HG03354 (cell line): Measurements from ENCODE around the gene MCC.

ENCODE experiments used
- ATAC-seq: cut with Tn5 transposase; IDR thresholded peaks from one replicate; pipeline ENCODE4 v1.9.1; 2021; ENCODE audit warnings: mild to moderate bottlenecking; ENCODE audit not compliant: unreplicated experiment, poor library complexity, severe bottlenecking

Gene MCC

DNA sequence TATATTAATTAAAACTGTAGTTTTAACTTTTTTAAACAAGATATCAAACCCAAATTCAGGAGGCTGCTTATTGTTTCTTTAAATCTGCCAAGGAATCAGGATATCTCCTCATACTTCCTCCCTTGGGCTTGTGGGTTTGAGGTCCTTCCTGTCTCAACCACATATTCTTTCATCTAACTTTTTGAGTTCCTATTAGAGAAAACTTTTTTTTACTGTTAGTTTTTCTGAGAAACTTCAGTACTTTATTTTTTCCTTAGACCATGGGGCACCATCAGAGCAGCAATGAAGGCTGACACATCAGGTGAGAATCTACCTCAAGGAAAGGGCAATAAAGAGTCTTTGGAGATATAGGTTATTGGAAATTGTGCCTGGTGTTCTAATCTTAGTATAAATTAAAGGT lies 110.2 kb downstream of the MCC start:
- no peak for ATAC-seq

GRCh38 chr5:113376640-113377039 lies 111.6 kb downstream of the MCC start:
- no peak for ATAC-seq

DNA sequence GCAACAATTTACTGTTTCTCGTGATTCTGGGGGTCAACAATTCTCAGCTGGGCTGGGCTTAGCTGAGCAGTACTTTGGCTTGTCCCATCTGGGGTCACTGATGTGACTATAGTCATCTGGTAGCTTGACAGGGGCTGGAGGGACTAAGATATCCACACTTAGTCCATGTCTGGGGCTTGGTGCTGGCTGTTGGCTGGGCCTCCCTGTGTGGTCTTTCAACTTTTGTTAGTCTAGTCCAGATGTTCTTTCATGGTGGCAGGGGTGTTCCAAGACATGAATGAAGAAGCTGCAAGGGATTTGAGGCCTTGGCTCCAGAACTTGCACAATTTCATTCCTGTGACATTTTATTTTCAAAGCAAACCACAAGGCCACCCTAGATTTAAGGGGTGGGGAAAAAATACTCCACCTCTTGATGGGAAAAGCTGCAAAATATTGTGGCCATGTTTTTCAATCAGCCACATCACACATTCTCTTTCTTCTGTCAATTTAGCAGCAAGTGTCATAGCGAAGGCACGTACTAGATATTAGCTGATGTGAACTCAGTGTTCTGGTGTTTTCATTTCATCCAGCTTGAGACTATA lies 112.7 kb downstream of the MCC start:
- ATAC-seq, result no peak

DNA sequence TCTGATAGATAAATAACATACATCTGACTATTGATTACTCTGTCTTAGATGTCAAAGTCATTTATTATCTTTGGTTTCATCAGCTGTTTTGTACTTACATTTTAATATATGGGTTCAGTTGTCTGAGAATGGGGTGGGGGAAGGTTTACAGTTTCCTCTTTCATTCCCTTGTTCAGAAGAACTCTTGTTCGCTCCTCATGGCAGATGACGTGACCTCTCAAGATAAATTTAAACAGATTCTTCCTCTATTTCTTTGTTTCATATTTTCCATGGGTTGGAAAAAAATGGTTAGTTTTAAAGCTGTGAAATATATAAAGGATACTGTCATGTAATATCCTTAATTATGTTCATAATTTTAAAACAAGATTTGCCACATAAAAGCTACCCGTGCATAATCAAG lies 114.8 kb downstream of the MCC start:
- ATAC-seq, result no peak

GRCh38 chr5:113371721-113372196 lies 116.5 kb downstream of the MCC start:
- no peak for ATAC-seq

DNA sequence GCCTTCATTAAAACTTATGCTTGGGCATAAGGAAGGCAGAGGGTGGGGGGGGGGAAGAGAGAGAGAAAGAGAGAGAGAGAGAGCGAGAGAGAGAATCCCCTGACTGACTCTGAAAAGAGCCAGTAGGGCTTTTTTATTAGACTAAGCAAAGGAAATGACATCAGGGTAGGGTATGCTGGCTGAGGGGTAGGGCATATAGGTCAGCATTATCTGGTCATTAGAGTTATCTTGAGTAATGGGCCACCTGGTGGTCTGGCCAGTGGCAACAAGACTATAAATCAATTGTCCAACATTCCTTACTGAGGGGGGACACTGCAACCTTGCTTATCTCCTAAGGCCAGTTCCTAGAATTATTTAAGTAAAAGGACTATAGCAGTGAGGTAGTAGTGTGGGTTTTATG lies 120.7 kb downstream of the MCC start:
- ATAC-seq, result no peak

GRCh38 chr5:113364466-113364865 lies 123.8 kb downstream of the MCC start:
- ATAC-seq, result no peak

DNA sequence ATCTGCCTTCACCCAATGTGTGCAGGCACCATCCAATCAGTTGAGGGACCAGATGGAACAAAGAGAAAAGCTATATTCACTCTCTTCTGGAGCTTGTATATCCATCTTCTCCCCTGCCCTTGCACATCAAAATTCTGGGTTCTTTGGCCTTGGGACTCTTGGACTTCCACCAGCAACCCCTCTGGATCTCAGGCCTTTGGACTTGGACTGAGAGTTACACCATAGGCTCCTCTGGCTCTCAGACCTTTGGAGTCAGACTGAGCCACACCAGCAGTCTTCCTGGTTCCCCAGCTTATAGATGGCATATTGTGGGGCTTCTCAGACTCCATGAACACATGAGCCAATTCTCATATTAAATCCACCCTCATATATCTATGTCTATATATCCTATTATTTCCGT lies 126.6 kb downstream of the MCC start:
- ATAC-seq, result no peak

- ATAC-seq, result no peak
Measured at GRCh38 chr5:113359419-113359818, 128.8 kb downstream of the MCC start.

DNA sequence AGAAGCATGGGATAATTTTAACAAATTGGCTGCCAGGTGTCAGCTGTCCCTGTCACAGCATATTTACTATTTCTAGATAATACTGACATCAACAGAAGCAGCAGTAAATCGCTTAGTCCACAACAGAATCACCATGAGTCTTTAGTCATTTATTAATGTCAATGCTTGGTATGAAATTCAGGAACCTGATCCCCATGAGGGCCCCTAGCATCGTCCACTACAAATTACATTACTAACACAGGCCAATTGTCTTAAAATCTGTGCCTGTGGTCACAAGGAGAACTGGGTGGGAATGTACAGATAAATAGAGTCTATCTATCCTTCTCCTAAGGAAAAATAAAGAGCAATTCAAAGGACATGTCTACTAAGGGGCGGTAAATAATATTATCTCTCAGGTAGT lies 129.6 kb downstream of the MCC start:
- ATAC-seq, result no peak

DNA sequence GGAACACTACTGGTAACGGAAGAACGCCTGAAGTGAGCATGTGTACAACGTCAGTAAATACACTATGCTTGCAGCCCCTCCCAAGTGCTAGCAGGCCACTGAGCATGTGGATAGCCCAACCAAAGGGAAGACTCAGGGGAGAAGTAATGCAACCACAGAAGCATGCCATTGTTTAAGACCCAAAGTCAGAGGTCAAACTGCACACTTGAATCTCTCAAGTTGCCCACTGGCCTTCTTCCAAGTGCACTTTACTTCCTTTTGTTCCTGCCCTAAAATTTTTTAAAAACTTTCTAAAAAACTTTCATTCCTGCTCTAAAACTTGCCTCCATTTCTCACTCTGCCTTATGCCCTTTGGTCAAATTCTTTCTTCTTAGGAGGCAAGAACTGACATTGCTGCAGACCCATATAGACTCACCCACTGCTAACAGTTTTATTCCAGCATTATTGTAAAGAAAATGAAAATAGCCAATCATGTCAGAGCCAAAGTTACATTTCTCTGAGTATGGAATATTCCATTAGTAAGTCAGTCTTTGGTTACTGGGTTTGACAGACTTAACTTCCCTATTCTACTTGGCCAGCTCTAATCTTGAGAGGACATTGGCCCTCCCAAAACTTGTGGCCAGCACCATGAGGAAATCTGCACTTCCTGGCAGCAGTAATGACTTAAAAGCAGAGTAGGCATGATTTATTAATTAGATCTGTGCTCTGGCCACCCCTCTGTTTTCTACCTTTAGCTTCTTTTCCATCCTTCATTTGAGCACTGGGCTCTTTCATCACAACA lies 130.4 kb downstream of the MCC start:
- no peak for ATAC-seq

DNA sequence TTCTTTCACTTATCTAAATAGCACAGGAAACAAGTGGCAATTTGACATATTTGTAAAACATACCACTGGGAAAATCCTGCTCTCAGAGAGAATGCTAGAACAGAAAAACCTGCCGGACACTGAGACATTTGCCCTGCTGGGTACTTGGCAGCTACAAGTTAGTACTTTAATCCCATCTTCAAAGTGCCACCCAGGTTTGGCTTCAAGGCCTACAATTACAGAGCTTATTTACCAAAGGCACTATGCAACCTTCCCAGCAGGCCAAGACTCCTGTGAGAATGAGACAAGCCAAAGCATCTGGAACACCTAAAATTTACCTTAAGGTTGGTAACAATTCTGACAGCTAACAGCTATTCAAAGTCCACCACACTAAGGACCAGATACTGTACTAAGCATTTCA lies 131.8 kb downstream of the MCC start:
- ATAC-seq, result no peak

DNA sequence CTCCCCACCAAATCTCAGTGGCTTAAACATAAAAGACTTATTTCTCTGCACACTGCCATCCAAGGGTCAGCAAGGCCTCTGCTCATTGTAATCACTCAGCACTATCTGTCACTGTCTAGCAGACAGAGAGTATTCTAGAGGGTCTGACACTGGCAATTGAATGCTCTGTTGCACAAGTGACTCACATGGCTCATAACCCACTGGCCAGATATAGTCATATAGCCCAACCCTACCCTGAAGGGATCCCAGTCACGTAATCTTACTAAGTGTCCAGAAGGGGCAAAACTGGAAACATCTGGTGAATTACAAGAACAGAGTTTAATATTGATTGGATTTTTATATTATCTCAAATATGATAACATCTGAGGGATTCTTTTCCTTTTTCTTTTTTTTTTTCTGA lies 134.2 kb downstream of the MCC start:
- no peak for ATAC-seq

GRCh38 chr5:113347572-113347971 lies 140.7 kb downstream of the MCC start:
- no peak for ATAC-seq

- no peak for ATAC-seq
Measured at GRCh38 chr5:113344973-113345940, 143.0 kb downstream of the MCC start.

DNA sequence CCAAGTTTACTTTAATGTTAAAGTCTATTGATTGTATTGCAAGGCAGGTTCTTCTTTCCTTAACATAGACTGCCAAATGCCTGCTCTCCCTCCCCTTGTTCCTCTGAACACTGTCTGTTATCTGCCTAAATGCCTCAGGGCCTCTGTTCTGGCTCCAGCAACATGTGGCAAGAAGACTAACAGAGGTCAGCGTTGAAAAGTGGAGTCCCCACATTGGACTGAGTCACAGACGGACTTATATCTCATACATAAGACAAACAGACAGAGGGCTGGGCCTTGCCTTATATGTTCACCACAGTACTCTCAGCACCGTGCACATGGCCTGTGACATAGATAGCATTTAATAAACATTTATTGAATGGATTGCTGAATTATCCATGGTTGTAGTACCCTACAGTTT lies 144.9 kb downstream of the MCC start:
- ATAC-seq, result no peak

GRCh38 chr5:113340537-113340936 lies 147.7 kb downstream of the MCC start:
- peak; percentile 53 for ATAC-seq

- no peak for ATAC-seq
Measured at GRCh38 chr5:113338628-113339027, 149.6 kb downstream of the MCC start.

DNA sequence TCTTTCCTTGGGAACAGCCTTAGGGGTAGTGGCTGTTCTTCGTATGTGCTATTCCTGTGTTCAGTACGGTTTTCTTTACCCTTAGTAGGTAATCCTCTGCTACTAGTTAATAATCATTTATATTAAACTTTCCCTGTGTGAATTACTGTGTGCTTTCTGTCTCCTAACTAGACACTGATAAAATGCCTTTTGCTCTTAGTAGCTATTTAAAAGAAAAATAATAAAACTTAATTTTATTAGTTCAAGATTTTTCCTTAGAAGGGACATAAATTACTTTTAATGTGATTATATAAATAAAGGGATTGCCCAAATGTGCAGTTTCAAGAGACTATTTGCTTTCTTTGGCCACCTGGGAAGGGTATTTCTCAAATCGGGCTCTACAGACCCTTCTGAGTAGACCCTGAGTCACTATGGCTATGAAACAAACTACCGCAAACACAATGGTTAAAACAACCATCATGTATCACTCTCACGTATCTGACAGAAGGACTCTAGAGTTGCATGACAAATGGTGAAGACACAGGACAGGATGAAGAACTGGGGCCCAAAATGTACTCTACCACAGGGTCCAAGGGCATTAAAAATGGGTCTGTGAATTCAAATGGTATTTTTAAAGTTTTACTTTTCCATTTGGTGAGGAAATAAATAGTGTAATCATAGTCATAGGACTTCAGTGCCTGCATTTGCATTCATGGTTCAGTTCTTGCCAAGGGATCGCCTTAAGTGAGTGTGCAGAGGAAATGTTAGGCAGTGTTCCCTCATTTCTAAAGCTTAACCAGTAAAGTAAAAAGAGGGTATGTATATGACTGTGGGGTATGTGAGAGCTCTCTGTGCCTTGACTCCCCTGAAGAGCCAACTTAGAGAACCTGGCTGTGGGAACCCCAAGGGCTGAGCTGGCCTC lies 150.5 kb downstream of the MCC start:
- ATAC-seq, result no peak
